C4-2B (cell line): Measurements from ENCODE around the gene RPL15.
"Not testable (repeated sequence)": the region's sequence is repeated elsewhere in the genome, so short reads cannot be mapped to it uniquely, and the experiment has no call there.

Experiments used
- H3K27ac ChIP-seq: fragments of 450-650 bp; 2 replicates; pipeline ENCODE4 v1.5.1; 2017
- CTCF ChIP-seq: fragments of 450-650 bp; conservative IDR thresholded peaks from 2 replicates; pipeline ENCODE4 v1.5.1; 2017; ENCODE audit warnings: mild to moderate bottlenecking
- ZFX ChIP-seq: fragments of 450-650 bp; IDR thresholded peaks from 2 replicates; pipeline ENCODE4 v1.6.1; 2017

RPL15 gene

GRCh38 chr3:23874359-23875112 is 42.4 kb upstream of the RPL15 start:
- no peak overlapping the region for H3K27ac ChIP-seq
- no peak for TF ChIP-seq ZFX
- TF ChIP-seq CTCF, result no peak

- H3K27ac ChIP-seq, result no peak overlapping the region
- TF ChIP-seq CTCF, result no peak
- no peak for TF ChIP-seq ZFX
These were observed 41.7 kb upstream of the RPL15 start for GRCh38 chr3:23875113-23875725.

GRCh38 chr3:23876923-23877322 is 40.0 kb upstream of the RPL15 start:
- no peak overlapping the region for H3K27ac ChIP-seq
- TF ChIP-seq CTCF (no peak), ZFX (no peak)

- H3K27ac ChIP-seq, result no peak overlapping the region
- no peak for TF ChIP-seq CTCF
- no peak for TF ChIP-seq ZFX
These were observed 39.5 kb upstream of the RPL15 start for GRCh38 chr3:23877329-23877980.

GRCh38 chr3:23879485-23879884 is 37.4 kb upstream of the RPL15 start:
- no peak overlapping the region for H3K27ac ChIP-seq
- TF ChIP-seq ZFX (no peak), CTCF (no peak)

- no peak for TF ChIP-seq ZFX
- TF ChIP-seq CTCF, result no peak
- no peak overlapping the region for H3K27ac ChIP-seq
These were observed 36.1 kb upstream of the RPL15 start for GRCh38 chr3:23880703-23881339.

DNA sequence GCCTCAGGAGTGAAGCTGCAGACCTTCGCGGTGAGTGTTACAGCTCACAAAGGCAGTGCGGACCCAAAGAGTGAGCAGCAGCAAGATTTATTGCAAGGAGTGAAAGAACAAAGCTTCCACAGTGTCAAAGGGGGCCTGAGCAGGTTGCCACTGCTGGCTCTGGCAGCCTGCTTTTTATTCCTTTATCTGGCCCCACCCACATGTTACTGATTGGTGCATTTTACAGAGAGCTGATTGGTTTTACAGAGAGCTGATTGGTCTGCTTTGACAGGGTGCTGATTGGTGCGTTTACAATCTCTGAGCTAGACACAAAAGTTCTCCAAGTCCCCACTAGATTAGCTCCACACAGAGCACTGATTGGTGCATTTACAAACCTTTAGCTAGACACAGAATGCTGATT is 34.9 kb upstream of the RPL15 start:
- H3K27ac ChIP-seq, result not testable (repeated sequence)
